Measurements from ENCODE around the gene HOMER2.

The HOMER2 gene

GRCh38 chr15:82852941-82853561 lies 99.5 kb downstream of the HOMER2 start:
- TF ChIP-seq CTCF (IDR thresholded peaks at IDR 0.05; ENCODE audit: control insufficient read depth, insufficient read depth, low read depth, low read length, missing control alignments), result no peak
- H3K4me3 ChIP-seq (ENCODE audit: control insufficient read depth, low read depth, low read length), result no peak overlapping the region
- DNase-seq (ENCODE audit: low read depth), result no peak

GRCh38 chr15:82851981-82852511 lies 100.5 kb downstream of the HOMER2 start:
- no peak overlapping the region for H3K4me3 ChIP-seq (ENCODE audit: control insufficient read depth, low read depth, low read length)
- TF ChIP-seq CTCF (IDR thresholded peaks at IDR 0.05; ENCODE audit: control insufficient read depth, insufficient read depth, low read depth, low read length, missing control alignments), result no peak
- no peak for DNase-seq (ENCODE audit: low read depth)

DNA sequence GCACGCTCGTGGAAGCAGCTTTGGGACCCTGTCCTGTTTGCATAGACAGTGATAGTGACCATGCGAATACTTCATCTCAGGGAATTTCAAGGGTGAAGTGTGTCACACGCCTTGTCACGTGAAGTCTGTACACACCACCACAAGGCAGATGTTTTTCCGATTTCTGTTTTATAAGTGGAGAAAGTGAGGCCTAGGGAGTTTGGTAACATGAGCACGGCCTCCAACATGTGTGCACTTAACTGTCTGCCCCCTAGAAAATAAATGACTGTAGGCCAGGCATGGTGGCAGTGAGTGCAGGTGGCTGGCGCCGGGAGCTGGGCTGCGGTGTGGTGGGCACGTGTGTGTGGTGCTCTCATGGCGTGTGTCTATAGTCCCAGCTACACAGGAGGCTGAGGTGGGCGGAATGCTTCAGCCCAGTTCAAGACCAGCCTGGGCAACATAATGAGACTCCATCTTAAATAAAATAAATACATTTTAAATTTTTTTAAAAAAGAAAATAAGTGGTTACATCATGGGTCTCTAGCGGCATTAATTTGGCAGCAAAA lies 101.1 kb downstream of the HOMER2 start:
- no peak for TF ChIP-seq CTCF (IDR thresholded peaks at IDR 0.05; ENCODE audit: control insufficient read depth, insufficient read depth, low read depth, low read length, missing control alignments)
- DNase-seq (ENCODE audit: low read depth), result no peak
- no peak overlapping the region for H3K4me3 ChIP-seq (ENCODE audit: control insufficient read depth, low read depth, low read length)

DNA sequence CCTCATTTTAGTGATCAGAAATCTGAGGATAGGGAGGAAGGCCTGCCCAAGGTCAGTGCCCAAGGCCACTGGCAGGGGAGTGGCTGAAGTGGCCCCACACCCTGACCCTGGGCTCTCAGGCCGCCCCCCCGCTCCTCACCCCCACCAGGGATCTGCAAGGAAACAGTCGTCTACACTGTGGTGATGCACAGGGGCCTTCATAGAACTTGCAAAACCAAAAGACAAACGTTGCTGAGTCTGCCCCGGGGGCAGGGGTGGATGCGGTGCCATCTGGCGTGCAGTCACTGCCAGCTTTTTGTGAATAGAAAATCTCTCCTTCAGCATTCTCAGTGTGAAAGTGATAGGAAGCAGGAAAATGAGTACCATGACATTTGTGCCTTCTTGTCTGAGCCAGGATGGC lies 101.8 kb downstream of the HOMER2 start:
- DNase-seq (ENCODE audit: low read depth), result no peak
- TF ChIP-seq CTCF (IDR thresholded peaks at IDR 0.05; ENCODE audit: control insufficient read depth, insufficient read depth, low read depth, low read length, missing control alignments), result no peak
- no peak overlapping the region for H3K4me3 ChIP-seq (ENCODE audit: control insufficient read depth, low read depth, low read length)

DNA sequence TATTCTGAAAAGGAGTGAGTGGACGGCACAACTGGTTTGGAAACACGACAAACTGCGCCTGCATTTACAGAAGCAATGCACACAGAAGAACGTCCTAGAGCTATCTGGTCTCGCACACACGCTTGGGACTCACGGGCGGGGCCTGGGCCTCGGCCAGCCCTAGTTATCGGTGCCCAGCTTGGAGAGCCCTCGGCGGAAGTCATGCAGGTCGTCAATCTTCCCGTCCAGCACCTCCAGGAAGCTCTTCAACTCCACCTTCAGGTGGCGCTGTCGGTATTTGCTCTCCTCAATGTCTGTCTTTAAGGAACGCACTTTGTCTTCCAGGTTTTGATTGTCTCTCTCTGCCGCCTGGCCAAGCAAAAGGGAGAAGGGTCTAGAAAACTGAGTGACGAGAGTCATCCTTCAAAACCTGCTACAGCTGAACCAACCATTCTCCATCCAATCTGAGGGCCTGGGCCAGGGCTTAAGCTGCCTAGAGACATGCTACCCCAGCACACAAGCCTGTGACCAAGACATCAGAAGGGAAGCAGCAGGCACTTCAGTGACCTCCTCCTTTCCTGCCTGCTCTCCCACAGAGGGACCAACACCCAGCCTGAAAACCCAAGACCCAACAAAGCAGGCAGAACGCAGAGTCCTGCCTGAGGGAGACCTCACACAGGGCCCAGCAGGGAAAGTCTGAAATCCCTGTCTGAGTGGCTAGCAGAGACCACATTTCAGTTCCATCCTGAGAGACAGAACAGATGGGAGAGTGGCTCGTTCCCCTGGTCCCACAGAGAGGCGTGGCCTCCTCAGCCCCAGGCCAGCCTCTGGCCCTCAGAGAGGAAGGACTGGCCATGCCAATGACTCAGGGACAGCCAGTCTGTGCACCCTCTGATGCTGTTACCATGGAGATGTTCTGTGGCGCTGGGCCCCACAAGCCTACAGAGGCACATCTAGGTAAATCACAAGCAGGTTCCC lies 102.7 kb downstream of the HOMER2 start:
- peak; percentile 55 for DNase-seq (ENCODE audit: low read depth)
- TF ChIP-seq CTCF (IDR thresholded peaks at IDR 0.05; ENCODE audit: control insufficient read depth, insufficient read depth, low read depth, low read length, missing control alignments), result peak; percentile 72
- no peak overlapping the region for H3K4me3 ChIP-seq (ENCODE audit: control insufficient read depth, low read depth, low read length)

- no peak for DNase-seq (ENCODE audit: low read depth)
- TF ChIP-seq CTCF (IDR thresholded peaks at IDR 0.05; ENCODE audit: control insufficient read depth, insufficient read depth, low read depth, low read length, missing control alignments), result no peak
- H3K4me3 ChIP-seq (ENCODE audit: control insufficient read depth, low read depth, low read length), result no peak overlapping the region
Measured at GRCh38 chr15:82848241-82848993, 104.1 kb downstream of the HOMER2 start.

Measured in AG09309 (cell line).